Psoas muscle (tissue), 8 donors: Measurements from ENCODE around the gene POLDIP3. TPM values are rescaled to one million over a fixed set of nuclear protein-coding genes. Genes with fewer than 3 reads are reported as not detected.
A peak's percentile ranks its signal among the peaks of the same experiment; 100 is the strongest.

Experiments used
- ATAC-seq, 4 donors: fragments of 200-7000 bp; cut with Tn5 transposase; one replicate each; pipeline ENCODE4 v1.9.1; 2020; ENCODE audit warnings: moderate library complexity in 3 of 4, mild to moderate bottlenecking in 2 of 4
- DNase-seq, 2 donors: peaks; one replicate each; pipeline ENCODE4 v3.0.0-alpha.2; 2020
- H3K27ac ChIP-seq: fragments of 200-600 bp; one replicate; pipeline ENCODE4 v1.8.0; 2022
- H3K27me3 ChIP-seq, 3 donors: fragments of 200-600 bp in 1 of 3; one replicate each; pipeline versions ENCODE4 v1.6.1 to v1.8.0; 2013 to 2022; ENCODE audit warnings: low read length in 2 of 3, mild to moderate bottlenecking in 2 of 3, moderate library complexity in 1 of 3; ENCODE audit not compliant: insufficient read depth in 3 of 3
- H3K36me3 ChIP-seq, 2 donors: fragments of 200-600 bp in 1 of 2; one replicate each; pipeline versions ENCODE4 v1.6.1 to v1.8.0; 2013 to 2022; ENCODE audit warnings: low read depth in 1 of 2, mild to moderate bottlenecking in 1 of 2, moderate library complexity in 1 of 2; ENCODE audit not compliant: insufficient read depth in 1 of 2
- H3K4me1 ChIP-seq: fragments of 200-600 bp; one replicate; pipeline ENCODE4 v1.8.0; 2022
- H3K4me3 ChIP-seq: fragments of 200-600 bp; one replicate; pipeline ENCODE4 v1.8.0; 2022; ENCODE audit warnings: mild to moderate bottlenecking
- H3K9me3 ChIP-seq: fragments of 200-600 bp; one replicate; pipeline ENCODE4 v1.8.0; 2022
- CTCF ChIP-seq: fragments of 200-600 bp; IDR thresholded peaks from one replicate; pipeline ENCODE4 v1.8.0; 2022; ENCODE audit warnings: antibody characterized with exemption
- WGBS, 3 donors: extraction: QIAGEN DNeasy Blood & Tissue Kit; methylation state at CpG; one replicate each; pipeline versions ENCODE4 v1.1.6 to v1.1.7; 2013; 5-methylcytosine and 5-hydroxymethylcytosine counted together
- intact Hi-C, 2 donors: fragments of 100-400 bp; cut with DNase I; formaldehyde crosslinking; loops; one replicate each; pipeline versions ENCODE4 v1.11.0 to v1.14.2; 2022
- polyA plus RNA-seq, 3 donors: library from polyadenylated mRNA; stranded (reverse); fragments of 200-250 nt; gene quantifications; one replicate each; pipeline ENCODE4 v1.2.3, GENCODE V29; 2013
- total RNA-seq, 4 donors: library from RNA; stranded (reverse); fragmentation: NEBNext Ultra II Directional in 2 of 4; extraction: Animal tissue kit (Norgen Biotek cat#: 25700) in 2 of 4; gene quantifications; one replicate each; pipeline versions ENCODE4 v1.2.1 to v1.2.4, GENCODE V29; 2021 to 2023
- donor health status: healthy with polysubstance abuse.
- donor health status: DM: no; HTN: no; CAD: no; lungs with moderate emphysema.
- donor health status: Bipolar disorder and iron deficiency.
- donor health status: healthy.
- donor health status: DM: yes; HTN: yes; CAD: no.
- donor health status: DM: no; HTN: no; CAD: no.
- donor health status: DM: no; HTN: no; CAD: no.
- donor health status: DM: yes; HTN: yes; CAD: no.

Gene POLDIP3
- total and polyA plus RNA-seq, 7 donors = 25.0 to 47.1 (median 32.6) TPM

- WGBS, 3 donors = 62 to 80% (median 68%) methylated on average over 9 of the region's 9 CpGs
- TF ChIP-seq CTCF = no peak
- H3K9me3 ChIP-seq = no peaks in the 10 kb centered on the region
- intact Hi-C loops = no loop called here
- no peak overlapping the region for H3K4me3 ChIP-seq
- H3K36me3 ChIP-seq = no peaks in the 10 kb centered on the region
- peaks cover 54% of the 10 kb centered on the region for H3K4me1 ChIP-seq
- ATAC-seq (no peak), DNase-seq (no peak)
- H3K27ac ChIP-seq = peak overlapping the region; percentile 96
- H3K27me3 ChIP-seq = no peaks in the 10 kb centered on the region
Observed at GRCh38 chr22:42641801-42642413, 27.2 kb upstream of the POLDIP3 start.

- H3K27ac ChIP-seq = no peak overlapping the region
- DNase-seq (no peak), ATAC-seq (no peak)
- no peaks in the 10 kb centered on the region for H3K27me3 ChIP-seq
- no peaks in the 10 kb centered on the region for H3K9me3 ChIP-seq
- H3K4me3 ChIP-seq = no peak overlapping the region
- intact Hi-C loops = no loop called here
- peaks cover 44% of the 10 kb centered on the region for H3K4me1 ChIP-seq
- peaks cover 0 to 12% of the 10 kb centered on the region in 2 donors for H3K36me3 ChIP-seq
- TF ChIP-seq CTCF = no peak
- 75 to 87% (median 77%) methylated on average over 9 of the region's 9 CpGs for WGBS, 3 donors
Observed at GRCh38 chr22:42639541-42640241, 25.0 kb upstream of the POLDIP3 start.

- ATAC-seq (peak; percentile 42 to 79 (median 64)), DNase-seq (peak in 1 of 2 donors; percentile 75)
- Histone ChIP-seq H3K4me3 (no peak overlapping the region), H3K27ac (peak overlapping the region; percentile 96), H3K27me3 (no peaks in the 10 kb centered on the region), H3K4me1 (peaks cover 33% of the 10 kb centered on the region), H3K9me3 (no peaks in the 10 kb centered on the region), H3K36me3 (peaks cover 0 to 30% of the 10 kb centered on the region in 2 donors)
- WGBS, 3 donors = 84 to 95% (median 84%) methylated on average over 12 of the region's 12 CpGs
- TF ChIP-seq CTCF = no peak
- intact Hi-C loops = no loop called here
Observed at GRCh38 chr22:42637555-42637954, 22.9 kb upstream of the POLDIP3 start.

- DNase-seq (no peak), ATAC-seq (no peak)
- no peak for TF ChIP-seq CTCF
- H3K9me3 ChIP-seq = no peaks in the 10 kb centered on the region
- WGBS, 3 donors = 94 to 96% (median 95%) methylated on average over 17 of the region's 17 CpGs
- peaks cover 29% of the 10 kb centered on the region for H3K4me1 ChIP-seq
- intact Hi-C loops = no loop called here
- peak overlapping the region; percentile 96 for H3K27ac ChIP-seq
- no peaks in the 10 kb centered on the region for H3K27me3 ChIP-seq
- H3K4me3 ChIP-seq = no peak overlapping the region
- peaks cover 0 to 41% of the 10 kb centered on the region in 2 donors for H3K36me3 ChIP-seq
Observed at GRCh38 chr22:42636506-42636905, 21.8 kb upstream of the POLDIP3 start.
